HG03442 (cell line): ENCODE measurements around the gene C3orf33.
A peak's percentile ranks its signal among the peaks of the same experiment; 100 is the strongest.

Source experiments
- ATAC-seq: cut with Tn5 transposase; IDR thresholded peaks from one replicate; pipeline ENCODE4 v1.9.1; 2021; ENCODE audit warnings: mild to moderate bottlenecking, moderate library complexity; ENCODE audit not compliant: unreplicated experiment

The C3orf33 gene

DNA sequence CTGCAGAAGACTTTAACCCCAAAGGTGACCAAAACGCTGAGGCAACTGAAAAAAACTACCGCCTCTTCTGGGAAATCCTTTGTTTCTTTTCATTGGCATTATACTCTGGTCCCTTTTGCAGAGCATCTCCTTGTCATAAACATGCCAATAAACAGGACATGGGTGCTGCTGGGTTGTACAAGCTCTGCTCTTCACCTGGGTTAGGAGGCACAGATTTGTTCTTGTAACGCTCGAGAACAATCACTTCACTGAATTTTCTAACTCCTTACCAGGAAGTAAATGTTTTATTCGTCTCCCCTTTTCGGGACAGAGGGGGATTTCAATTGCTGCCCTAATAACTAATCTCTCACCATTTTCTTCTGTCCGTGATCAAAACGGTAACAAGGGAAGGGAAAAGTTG lies 62.5 kb downstream of the C3orf33 start:
- ATAC-seq, result no peak

DNA sequence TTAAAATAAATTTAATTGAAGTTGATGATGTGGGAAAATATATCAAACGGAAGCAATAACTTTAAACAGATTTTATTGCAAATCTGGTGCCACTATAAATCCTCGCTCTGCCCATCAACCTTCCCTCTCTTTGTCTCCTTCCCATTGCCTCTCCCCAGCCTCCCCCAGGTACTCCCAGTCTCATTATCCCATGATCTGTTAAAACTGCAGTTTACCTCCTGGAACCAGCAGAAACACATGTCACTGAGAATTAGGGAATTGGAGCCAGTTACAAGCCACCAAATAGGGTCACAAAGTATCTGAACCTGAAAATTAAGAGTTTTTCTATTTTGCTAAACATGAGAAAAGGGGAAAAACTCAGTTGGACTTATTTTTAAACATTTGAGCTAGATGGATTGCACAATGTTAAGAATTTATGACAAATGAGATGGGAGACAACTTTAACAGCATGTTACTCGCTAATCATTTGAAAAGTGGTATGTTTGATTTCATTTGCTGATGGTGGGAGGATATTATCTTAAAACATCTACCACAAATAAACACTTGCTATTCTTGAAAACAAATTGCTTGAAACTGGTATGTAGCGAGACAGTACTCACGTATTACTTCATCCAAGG lies 63.6 kb downstream of the C3orf33 start:
- no peak for ATAC-seq

DNA sequence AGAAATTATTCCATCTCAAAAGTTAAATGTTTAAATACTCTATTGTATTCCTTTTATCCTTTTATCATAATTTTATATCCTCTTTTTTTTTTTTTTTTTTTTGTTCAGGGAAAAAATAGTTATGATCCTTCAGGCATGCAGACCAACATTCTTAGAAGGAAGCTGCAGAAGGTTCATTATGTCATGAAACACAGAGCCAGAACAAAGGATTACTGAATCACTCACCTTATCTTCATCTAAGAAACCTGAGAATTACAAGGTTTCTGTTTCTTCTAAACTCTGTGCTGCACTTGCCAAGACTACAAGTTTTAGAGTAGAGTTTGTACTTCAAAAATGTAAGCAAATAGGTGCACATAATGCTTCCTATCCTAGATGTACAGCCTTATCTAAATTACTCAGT lies 64.5 kb downstream of the C3orf33 start:
- ATAC-seq, result no peak

DNA sequence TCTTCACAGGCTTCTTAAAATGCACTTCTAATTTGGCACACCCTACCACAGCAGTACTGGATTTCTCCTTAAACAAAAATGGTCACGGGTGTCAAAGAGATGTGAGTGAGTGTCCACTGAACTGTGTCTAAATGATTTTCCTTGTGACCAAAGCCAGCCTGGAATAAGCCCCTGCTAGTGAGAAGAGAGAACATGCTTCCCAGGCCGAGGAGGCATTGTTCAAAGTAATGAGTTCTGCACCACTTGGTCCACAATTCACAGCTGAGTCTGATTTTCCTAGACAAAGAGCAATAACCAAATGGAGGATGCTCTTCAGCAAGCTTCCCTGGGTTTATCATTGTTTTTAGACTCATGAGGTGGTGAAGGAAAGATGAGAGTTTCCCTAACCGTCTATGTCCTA lies 65.0 kb downstream of the C3orf33 start:
- ATAC-seq, result no peak

DNA sequence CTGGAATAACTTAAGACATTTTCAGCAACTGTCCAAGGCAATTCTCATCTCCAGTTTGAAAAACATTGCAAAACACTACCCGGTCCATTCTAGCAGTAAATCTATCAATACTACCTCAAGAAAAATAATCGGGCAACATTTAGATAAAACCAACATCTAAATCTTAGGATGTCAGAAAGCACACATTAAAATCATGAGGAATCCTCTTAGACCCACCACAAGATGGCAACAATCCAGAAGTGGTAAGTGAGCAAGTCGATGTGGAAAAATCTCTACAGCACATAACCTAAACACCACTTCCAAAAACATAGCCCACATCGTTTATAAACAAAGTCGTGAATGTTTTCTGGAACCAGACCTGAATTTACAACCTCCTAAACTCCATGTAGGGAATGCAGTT lies 66.9 kb downstream of the C3orf33 start:
- ATAC-seq, result no peak

DNA sequence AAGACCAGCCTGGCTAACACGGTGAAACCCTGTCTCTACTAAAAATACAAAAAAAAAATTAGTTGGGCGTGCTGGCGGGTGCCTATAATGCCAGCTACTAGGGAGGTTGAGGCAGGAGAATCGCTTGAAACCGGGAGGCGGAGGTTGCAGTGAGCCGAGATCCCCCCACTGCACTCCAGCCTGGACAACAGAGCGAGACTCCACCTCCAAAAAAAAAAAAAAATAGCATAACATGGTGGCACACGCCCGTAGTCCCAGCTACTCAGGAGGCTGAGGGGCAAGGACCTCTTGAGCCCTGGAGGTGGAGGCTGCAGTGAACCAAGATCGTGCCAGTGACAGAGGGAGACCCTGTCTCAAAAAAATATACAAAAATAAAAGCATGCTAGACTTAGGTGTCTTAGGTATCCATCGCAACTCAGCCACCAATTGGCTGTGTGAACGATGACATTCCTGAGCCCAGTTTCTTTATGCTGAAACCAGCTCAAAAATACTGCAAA lies 67.5 kb downstream of the C3orf33 start:
- ATAC-seq, result no peak

DNA sequence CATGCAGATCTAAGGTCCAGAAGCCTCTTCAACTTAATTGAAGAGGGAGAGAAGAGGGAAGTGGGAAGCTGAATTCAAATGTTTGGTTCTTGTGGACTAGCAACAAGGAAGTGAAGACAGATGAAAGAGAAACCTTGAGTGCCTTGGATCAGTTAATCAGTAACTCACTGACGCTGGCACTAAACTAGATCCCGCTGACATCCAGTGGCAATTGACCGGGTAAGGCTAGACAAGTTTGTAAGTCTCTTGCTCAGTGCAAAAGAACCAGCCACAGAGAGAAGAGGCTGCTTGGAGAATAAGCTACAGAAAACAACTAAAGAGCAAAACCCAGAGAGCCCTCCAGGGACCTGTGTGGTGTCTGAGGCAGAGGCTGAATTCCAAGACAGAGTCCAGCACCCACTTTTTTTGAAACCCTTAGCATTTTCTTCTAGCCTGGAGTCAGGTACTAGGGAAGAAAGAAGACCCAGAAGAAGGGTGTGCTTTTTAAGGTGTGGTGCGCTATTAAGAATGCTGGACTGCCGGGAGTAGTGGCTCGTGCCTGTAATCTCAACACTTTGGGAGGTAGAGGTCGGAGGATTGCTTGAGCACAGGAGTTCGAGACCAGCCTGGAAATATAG lies 68.1 kb downstream of the C3orf33 start:
- peak; percentile 93 for ATAC-seq

DNA sequence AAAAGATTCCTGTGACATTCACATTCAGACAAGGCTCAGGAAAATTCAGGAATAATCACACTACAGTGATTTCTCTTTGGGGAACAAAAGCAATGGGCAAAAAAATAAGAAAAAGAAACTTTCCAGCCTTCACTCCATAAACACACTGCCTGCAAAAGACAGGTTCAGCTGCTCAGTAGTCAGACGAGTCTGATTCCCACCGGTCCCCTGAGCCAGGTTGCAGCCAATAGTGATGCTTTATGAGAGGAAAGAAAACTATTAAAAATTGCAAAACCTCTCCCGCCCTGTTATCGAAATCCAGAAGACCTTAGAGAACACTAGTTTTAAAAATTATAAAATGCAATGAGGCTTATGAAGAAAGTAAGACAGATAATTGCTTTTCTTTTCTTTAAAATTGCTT lies 69.7 kb downstream of the C3orf33 start:
- ATAC-seq, result no peak

DNA sequence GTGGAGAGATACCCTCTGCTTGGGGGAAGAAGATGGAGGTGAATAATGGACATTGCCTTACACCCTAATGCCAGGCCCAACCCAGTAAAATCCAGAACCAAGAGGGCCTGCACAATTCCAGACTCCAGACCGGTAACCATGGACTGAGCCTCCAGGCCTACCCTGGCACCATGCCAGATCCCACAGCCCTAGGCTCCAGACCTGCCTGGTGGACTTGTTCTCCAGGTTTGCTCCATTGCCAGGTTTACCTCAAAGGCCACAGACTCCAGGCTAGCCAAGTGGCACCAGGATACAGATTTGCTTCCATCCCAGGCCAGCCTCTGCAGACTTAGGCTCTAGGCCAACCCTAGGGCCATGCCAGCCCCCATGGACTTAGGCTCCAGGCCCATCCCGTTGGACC lies 75.2 kb downstream of the C3orf33 start:
- no peak for ATAC-seq

DNA sequence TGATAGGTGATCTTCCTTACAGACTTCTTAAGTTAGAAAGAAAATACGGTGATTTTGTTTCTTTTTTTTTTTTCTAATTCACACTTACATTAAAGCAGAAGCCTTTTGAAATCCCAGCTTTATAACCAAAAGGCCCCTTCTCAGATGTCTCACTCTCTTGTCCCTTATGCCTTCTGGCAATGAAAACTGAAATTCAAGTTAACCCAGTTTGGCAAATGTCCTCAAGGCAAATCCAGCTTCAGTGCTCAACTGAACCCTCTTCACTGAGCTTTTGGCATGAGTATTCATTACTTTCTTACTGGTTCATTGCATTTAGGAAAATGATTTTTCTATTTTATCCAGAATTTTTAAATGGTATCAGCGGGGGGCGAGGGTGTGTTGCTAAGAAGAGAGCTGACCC lies 78.2 kb downstream of the C3orf33 start:
- no peak for ATAC-seq

DNA sequence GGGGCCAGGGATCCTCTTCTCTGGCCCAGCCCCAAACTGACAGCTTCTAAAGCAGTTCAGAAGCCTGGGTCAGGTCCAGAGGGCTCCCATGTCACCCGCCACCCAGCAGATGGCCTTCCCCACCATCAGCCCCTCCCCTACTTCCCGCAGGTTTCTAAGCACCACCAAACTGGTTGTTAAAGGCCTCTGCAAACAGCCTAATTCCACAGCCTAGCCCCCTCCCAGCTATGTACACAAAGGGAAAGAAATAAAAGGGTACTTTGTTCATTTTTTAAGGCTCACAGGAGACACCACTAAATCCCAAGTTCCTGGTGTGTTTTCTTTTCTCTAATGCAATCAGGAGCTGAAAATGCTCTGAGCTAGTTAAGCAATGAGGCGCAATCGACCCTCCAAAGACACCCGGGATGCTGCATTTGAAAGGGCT lies 91.8 kb downstream of the C3orf33 start:
- no peak for ATAC-seq
